ENCODE measurements around the gene CRMP1.

CRMP1 gene

GRCh38 chr4:5836943-5837342 lies 55.9 kb downstream of the CRMP1 start:
- Histone ChIP-seq H4K8ac (ENCODE audit: low read depth, low read length) (no peak overlapping the region), H2BK15ac (replicated peaks; ENCODE audit: low read depth) (no peak overlapping the region), H3K79me1 (ENCODE audit: low read length) (no peaks in the 10 kb centered on the region), H3K36me3 (ENCODE audit: control insufficient read depth, insufficient read depth, low read length) (peaks cover 28% of the 10 kb centered on the region), H2AK5ac (ENCODE audit: low read length) (no peak overlapping the region), H3K23ac (ENCODE audit: low read length) (no peak overlapping the region), H2BK5ac (ENCODE audit: low read length) (no peak overlapping the region), H3K27me3 (ENCODE audit: insufficient read depth, low read length, poor library complexity) (no peaks in the 10 kb centered on the region), H3K27ac (ENCODE audit: low read depth, low read length) (no peak overlapping the region), H2BK120ac (ENCODE audit: low read depth, low read length) (no peak overlapping the region), H4K5ac (ENCODE audit: low read length) (no peak overlapping the region), H3K4ac (ENCODE audit: low read depth, low read length) (no peak overlapping the region), H3K56ac (ENCODE audit: low read length) (no peak overlapping the region), H3K18ac (ENCODE audit: low read length) (no peak overlapping the region), H3K9ac (ENCODE audit: low read length) (no peak overlapping the region), H3K4me1 (ENCODE audit: control insufficient read depth, low read depth, low read length) (no peaks in the 10 kb centered on the region), H3K4me3 (ENCODE audit: low read length) (no peak overlapping the region), H3K79me2 (ENCODE audit: control insufficient read depth, insufficient read depth, low read length) (no peaks in the 10 kb centered on the region), H3K4me2 (ENCODE audit: low read length) (no peak overlapping the region)
- no peak for DNase-seq
- no CpG with 5 or more reads among the region's 3 CpGs for WGBS (ENCODE audit: extremely low coverage, insufficient coverage, low lambda C conversion rate)

- Histone ChIP-seq H3K18ac (ENCODE audit: low read length) (no peak overlapping the region), H2AK5ac (ENCODE audit: low read length) (no peak overlapping the region), H2BK5ac (ENCODE audit: low read length) (no peak overlapping the region), H3K27ac (ENCODE audit: low read depth, low read length) (no peak overlapping the region), H3K79me1 (ENCODE audit: low read length) (no peaks in the 10 kb centered on the region), H3K79me2 (ENCODE audit: control insufficient read depth, insufficient read depth, low read length) (no peaks in the 10 kb centered on the region), H3K27me3 (ENCODE audit: insufficient read depth, low read length, poor library complexity) (no peaks in the 10 kb centered on the region), H4K5ac (ENCODE audit: low read length) (no peak overlapping the region), H3K9ac (ENCODE audit: low read length) (no peak overlapping the region), H2BK120ac (ENCODE audit: low read depth, low read length) (no peak overlapping the region), H3K4me3 (ENCODE audit: low read length) (no peak overlapping the region), H3K23ac (ENCODE audit: low read length) (no peak overlapping the region), H3K56ac (ENCODE audit: low read length) (no peak overlapping the region), H3K4me1 (ENCODE audit: control insufficient read depth, low read depth, low read length) (no peaks in the 10 kb centered on the region), H3K4ac (ENCODE audit: low read depth, low read length) (no peak overlapping the region), H3K36me3 (ENCODE audit: control insufficient read depth, insufficient read depth, low read length) (peaks cover 8% of the 10 kb centered on the region), H3K4me2 (ENCODE audit: low read length) (no peak overlapping the region), H4K8ac (ENCODE audit: low read depth, low read length) (no peak overlapping the region), H2BK15ac (replicated peaks; ENCODE audit: low read depth) (no peak overlapping the region)
- WGBS (ENCODE audit: extremely low coverage, insufficient coverage, low lambda C conversion rate) = no CpG with 5 or more reads among the region's 11 CpGs
- no peak for DNase-seq
Observed at GRCh38 chr4:5828005-5828391, 64.9 kb downstream of the CRMP1 start.

- H2AK5ac ChIP-seq (ENCODE audit: low read length) = no peak overlapping the region
- H3K27ac ChIP-seq (ENCODE audit: low read depth, low read length) = no peak overlapping the region
- H3K4me2 ChIP-seq (ENCODE audit: low read length) = no peak overlapping the region
- H3K4me1 ChIP-seq (ENCODE audit: control insufficient read depth, low read depth, low read length) = no peaks in the 10 kb centered on the region
- no peak overlapping the region for H3K18ac ChIP-seq (ENCODE audit: low read length)
- no peak overlapping the region for H2BK120ac ChIP-seq (ENCODE audit: low read depth, low read length)
- H3K9ac ChIP-seq (ENCODE audit: low read length) = no peak overlapping the region
- no peaks in the 10 kb centered on the region for H3K79me2 ChIP-seq (ENCODE audit: control insufficient read depth, insufficient read depth, low read length)
- peaks cover 8% of the 10 kb centered on the region for H3K36me3 ChIP-seq (ENCODE audit: control insufficient read depth, insufficient read depth, low read length)
- no peak overlapping the region for H2BK5ac ChIP-seq (ENCODE audit: low read length)
- no peak overlapping the region for H4K5ac ChIP-seq (ENCODE audit: low read length)
- no peak overlapping the region for H3K23ac ChIP-seq (ENCODE audit: low read length)
- H3K4me3 ChIP-seq (ENCODE audit: low read length) = no peak overlapping the region
- no CpG with 5 or more reads among the region's 19 CpGs for WGBS (ENCODE audit: extremely low coverage, insufficient coverage, low lambda C conversion rate)
- no peak for DNase-seq
- no peak overlapping the region for H3K4ac ChIP-seq (ENCODE audit: low read depth, low read length)
- H3K79me1 ChIP-seq (ENCODE audit: low read length) = no peaks in the 10 kb centered on the region
- no peaks in the 10 kb centered on the region for H3K27me3 ChIP-seq (ENCODE audit: insufficient read depth, low read length, poor library complexity)
- H4K8ac ChIP-seq (ENCODE audit: low read depth, low read length) = no peak overlapping the region
- H2BK15ac ChIP-seq (replicated peaks; ENCODE audit: low read depth) = no peak overlapping the region
- H3K56ac ChIP-seq (ENCODE audit: low read length) = no peak overlapping the region
Observed at GRCh38 chr4:5827108-5828004, 65.5 kb downstream of the CRMP1 start.

- Histone ChIP-seq H3K56ac (ENCODE audit: low read length) (no peak overlapping the region), H3K9ac (ENCODE audit: low read length) (no peak overlapping the region), H2BK5ac (ENCODE audit: low read length) (no peak overlapping the region), H3K79me1 (ENCODE audit: low read length) (no peaks in the 10 kb centered on the region), H3K18ac (ENCODE audit: low read length) (no peak overlapping the region), H3K4me3 (ENCODE audit: low read length) (no peak overlapping the region), H2BK15ac (replicated peaks; ENCODE audit: low read depth) (no peak overlapping the region), H3K4me2 (ENCODE audit: low read length) (no peak overlapping the region), H2AK5ac (ENCODE audit: low read length) (no peak overlapping the region), H4K8ac (ENCODE audit: low read depth, low read length) (no peak overlapping the region), H3K4ac (ENCODE audit: low read depth, low read length) (no peak overlapping the region), H3K36me3 (ENCODE audit: control insufficient read depth, insufficient read depth, low read length) (peaks cover 8% of the 10 kb centered on the region), H3K27ac (ENCODE audit: low read depth, low read length) (no peak overlapping the region), H3K27me3 (ENCODE audit: insufficient read depth, low read length, poor library complexity) (no peaks in the 10 kb centered on the region), H2BK120ac (ENCODE audit: low read depth, low read length) (no peak overlapping the region), H3K4me1 (ENCODE audit: control insufficient read depth, low read depth, low read length) (no peaks in the 10 kb centered on the region), H3K23ac (ENCODE audit: low read length) (no peak overlapping the region), H3K79me2 (ENCODE audit: control insufficient read depth, insufficient read depth, low read length) (no peaks in the 10 kb centered on the region), H4K5ac (ENCODE audit: low read length) (no peak overlapping the region)
- no peak for DNase-seq
- no CpG with 5 or more reads among the region's 5 CpGs for WGBS (ENCODE audit: extremely low coverage, insufficient coverage, low lambda C conversion rate)
Observed at GRCh38 chr4:5826437-5827107, 66.3 kb downstream of the CRMP1 start.

- no peak overlapping the region for H4K5ac ChIP-seq (ENCODE audit: low read length)
- no peak overlapping the region for H3K4me2 ChIP-seq (ENCODE audit: low read length)
- H2BK15ac ChIP-seq (replicated peaks; ENCODE audit: low read depth) = no peak overlapping the region
- no peak overlapping the region for H2BK120ac ChIP-seq (ENCODE audit: low read depth, low read length)
- H3K18ac ChIP-seq (ENCODE audit: low read length) = no peak overlapping the region
- no peaks in the 10 kb centered on the region for H3K79me1 ChIP-seq (ENCODE audit: low read length)
- H2BK5ac ChIP-seq (ENCODE audit: low read length) = no peak overlapping the region
- H3K36me3 ChIP-seq (ENCODE audit: control insufficient read depth, insufficient read depth, low read length) = peaks cover 11% of the 10 kb centered on the region
- H3K23ac ChIP-seq (ENCODE audit: low read length) = no peak overlapping the region
- no peaks in the 10 kb centered on the region for H3K27me3 ChIP-seq (ENCODE audit: insufficient read depth, low read length, poor library complexity)
- no CpG with 5 or more reads among the region's 19 CpGs for WGBS (ENCODE audit: extremely low coverage, insufficient coverage, low lambda C conversion rate)
- no peaks in the 10 kb centered on the region for H3K4me1 ChIP-seq (ENCODE audit: control insufficient read depth, low read depth, low read length)
- H3K4ac ChIP-seq (ENCODE audit: low read depth, low read length) = no peak overlapping the region
- no peak overlapping the region for H3K4me3 ChIP-seq (ENCODE audit: low read length)
- H3K56ac ChIP-seq (ENCODE audit: low read length) = no peak overlapping the region
- H4K8ac ChIP-seq (ENCODE audit: low read depth, low read length) = no peak overlapping the region
- H3K79me2 ChIP-seq (ENCODE audit: control insufficient read depth, insufficient read depth, low read length) = no peaks in the 10 kb centered on the region
- DNase-seq = no peak
- H3K9ac ChIP-seq (ENCODE audit: low read length) = no peak overlapping the region
- no peak overlapping the region for H2AK5ac ChIP-seq (ENCODE audit: low read length)
- no peak overlapping the region for H3K27ac ChIP-seq (ENCODE audit: low read depth, low read length)
Observed at GRCh38 chr4:5825321-5826041, 67.4 kb downstream of the CRMP1 start.
